ENCODE results near the gene SH3BP4. TPM values are rescaled to one million over a fixed set of nuclear protein-coding genes. Genes with fewer than 3 reads are reported as not detected.

Gene SH3BP4
- polyA plus RNA-seq, 4 donors, result 34.8 to 47.0 (median 44.1) TPM

DNA sequence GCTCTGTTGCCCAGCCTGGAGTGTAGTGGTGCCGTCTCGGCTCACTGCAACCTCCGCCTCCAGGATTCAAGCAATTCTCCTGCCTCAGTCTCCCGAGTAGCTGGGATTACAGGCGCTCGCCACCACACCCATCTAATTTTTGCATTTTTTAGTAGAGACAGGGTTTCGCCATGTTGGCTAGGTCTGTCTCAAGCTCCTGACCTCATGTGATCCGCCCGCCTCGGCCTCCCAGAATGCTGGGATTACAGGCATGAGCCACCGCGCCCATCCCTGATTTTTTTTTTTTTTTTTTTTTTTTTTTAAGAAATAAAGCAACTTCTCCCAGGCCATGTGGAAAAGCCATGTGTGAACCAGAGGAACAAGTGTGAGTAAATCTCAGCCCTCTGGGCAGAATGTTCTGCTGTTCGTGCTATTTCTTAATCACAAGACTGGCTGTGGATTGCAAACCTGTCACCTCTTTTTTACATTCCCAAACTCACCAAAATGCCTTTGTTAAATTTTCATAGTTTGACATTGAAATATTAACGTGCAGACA, 6.4 kb upstream of the SH3BP4 start:
- no peak for DNase-seq (ENCODE audit: low read depth in 4 of 4, low spot score in 2 of 4)

GRCh38 chr2:234947556-234947955, 4.3 kb upstream of the SH3BP4 start:
- DNase-seq (ENCODE audit: low read depth in 4 of 4, low spot score in 2 of 4), result no peak

GRCh38 chr2:234949762-234950434, 1.9 kb upstream of the SH3BP4 start:
- DNase-seq (ENCODE audit: low read depth in 4 of 4, low spot score in 2 of 4), result no peak

DNA sequence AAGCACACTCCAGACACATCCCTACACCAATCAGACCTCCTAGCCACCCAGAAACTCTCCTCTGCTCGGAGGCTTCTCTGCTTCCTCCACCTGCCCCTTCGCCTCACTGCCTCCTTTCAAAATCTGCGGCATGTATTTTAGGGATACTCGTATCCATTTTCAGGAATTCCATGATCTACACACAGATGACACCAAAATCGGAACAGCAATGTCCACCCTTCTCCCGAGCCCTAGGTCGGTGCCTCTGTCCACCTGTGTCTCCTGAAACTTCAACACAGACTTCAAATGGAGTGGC, 1.4 kb upstream of the SH3BP4 start:
- DNase-seq (ENCODE audit: low read depth in 4 of 4, low spot score in 2 of 4), result no peak

DNA sequence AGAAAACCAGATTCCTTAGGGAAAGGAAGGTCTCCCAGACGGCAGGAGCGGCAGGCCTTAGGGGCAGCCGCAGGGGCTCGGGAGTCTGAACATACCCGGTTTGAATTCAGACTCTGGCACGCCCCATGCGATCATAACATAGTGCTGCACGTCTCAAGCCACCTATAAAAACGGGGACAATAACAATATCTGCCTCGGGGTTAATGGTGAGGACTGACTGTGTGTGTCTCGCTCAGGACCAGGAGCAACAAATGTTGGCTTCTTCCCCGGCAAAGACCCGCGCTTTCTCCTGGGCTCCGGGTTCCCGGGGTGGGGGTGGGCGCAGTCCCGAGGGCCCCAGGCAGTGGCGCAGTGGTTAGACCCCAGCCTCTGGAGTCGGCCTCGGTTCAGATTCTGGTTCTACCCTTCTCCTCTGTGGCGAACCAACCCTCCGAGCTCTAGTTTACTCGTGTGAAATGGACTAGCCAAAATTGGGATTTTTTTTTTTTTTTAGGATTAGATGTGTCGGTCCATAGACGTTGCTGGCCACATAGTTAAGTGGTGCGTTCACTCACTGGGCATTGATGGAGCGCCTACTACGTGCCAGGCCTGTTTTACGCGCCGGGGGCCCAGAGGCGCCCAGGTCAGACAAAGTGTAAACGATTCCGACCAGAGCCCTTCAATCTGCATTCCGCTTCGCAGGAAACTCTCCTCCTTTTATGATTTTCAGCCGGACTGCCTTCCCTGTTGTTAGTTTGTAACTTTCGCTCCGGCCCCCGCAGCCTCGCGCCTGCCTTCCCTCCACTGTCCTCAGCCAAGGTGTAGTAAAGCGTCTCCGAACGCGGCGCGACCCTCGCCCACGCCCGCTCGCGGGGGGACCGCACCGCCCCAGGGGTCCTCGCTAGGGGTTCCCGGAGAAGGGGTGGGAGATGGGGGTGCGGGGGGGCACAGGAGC, 820 bp upstream of the SH3BP4 start:
- no peak for DNase-seq (ENCODE audit: low read depth in 4 of 4, low spot score in 2 of 4)

DNA sequence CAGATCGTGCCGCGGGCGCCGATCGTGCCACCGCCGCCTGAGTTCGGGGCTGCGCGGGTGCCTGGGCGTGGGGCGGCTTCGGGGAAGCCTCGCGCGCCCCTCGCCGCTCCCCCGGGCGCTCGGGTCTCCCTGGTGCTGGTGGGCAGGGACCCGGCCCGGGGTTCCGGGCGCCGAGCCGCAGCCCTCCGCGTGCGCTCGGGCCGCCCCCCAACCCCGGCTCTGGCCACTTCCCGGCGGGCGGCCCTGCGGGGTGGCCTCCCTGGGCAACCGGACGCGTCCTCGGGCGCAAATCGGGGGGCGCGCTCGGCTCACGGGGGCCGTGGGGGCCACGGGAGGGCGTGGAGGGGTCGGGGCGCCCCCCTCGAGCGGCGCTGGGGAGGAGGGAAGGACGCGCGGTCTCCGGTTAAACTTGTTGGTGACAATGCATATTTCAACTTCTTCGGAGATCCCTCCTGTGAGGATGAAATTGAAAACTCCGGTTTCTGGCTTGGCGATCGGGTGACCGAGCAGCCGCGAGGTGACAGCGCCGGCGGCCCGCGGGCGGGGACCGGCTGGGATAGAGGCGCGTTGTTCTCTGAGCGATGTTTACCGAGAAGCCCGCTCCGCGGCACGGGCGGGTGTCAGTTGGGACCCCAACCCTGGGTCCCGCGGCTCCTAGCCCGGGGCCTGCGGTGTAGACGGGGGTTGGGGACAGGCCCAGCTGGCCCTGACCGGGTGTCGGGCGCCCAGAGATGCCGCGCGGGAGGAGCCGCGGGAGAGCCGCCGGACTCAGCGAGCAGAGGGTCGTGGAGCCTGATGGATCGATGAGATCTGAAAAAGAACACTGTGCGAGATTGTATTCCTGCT, 676 bp downstream of the SH3BP4 start:
- no peak for DNase-seq (ENCODE audit: low read depth in 4 of 4, low spot score in 2 of 4)

DNA sequence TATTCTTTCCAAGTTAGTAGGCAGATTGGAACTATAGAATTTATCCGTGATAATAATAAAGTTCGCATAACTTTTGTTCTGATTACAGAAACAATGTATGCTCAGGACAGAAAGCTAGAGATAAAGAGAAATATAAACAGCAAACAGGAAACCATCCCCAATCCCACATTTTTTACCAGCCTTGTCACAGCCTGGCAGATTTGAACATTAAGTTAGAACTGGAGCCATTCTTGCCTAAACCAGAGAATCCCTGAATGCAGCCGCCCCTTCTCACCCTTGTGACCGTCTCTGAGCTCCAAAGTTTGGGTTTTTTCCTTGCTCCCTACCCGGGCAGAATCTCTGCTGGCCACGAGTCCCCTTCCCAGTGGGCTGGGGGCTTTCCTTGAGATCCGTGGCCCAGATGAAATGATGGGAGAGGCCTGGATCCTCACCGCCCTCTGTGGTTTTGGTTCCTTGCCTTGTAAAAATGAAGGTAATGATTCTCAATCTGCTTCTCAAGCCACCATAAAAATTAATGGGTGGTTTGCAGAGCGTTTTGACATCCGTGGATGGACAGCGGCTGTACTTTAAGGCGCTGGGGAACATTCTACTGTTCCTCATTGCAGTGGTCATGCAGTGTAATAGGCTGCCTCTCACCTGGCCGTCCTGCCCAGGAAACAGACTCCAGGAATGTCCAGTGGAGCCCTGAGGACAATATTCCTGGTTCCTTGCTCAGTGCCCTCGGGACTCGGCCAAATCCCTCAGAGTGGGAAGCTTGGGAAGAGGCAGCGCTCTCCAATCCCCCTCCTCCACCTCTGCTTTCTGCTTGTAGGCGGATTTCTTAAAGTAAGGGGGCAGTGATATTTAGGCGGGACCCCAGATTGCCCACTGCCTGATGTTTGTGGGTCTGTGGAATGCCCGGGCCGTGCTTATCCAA, 1.6 kb downstream of the SH3BP4 start:
- DNase-seq (ENCODE audit: low read depth in 4 of 4, low spot score in 2 of 4), result no peak

DNA sequence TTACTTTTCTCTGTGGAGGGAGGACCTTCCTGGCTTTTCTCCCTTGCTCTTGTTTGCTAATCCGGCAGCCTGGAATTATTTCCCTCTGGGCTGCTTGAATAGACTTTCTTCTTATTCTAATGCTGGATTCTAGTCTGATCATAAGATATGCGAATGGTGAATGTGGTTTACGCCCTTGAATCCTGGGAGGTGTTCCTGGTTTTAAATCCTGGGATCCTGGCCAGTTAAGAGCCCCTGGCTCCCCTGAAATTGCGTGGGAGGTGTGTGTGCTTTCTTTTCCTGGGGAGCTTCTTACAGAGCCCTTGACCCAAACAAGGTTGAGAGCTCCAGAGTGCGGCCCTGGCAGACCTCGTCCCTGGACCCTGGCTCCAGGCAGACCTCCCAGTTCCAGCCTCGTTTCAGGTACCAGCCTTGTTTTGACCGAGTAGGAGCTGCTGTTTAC, 2.8 kb downstream of the SH3BP4 start:
- no peak for DNase-seq (ENCODE audit: low read depth in 4 of 4, low spot score in 2 of 4)

GRCh38 chr2:234955091-234955591, 3.3 kb downstream of the SH3BP4 start:
- DNase-seq (ENCODE audit: low read depth in 4 of 4, low spot score in 2 of 4), result no peak

DNA sequence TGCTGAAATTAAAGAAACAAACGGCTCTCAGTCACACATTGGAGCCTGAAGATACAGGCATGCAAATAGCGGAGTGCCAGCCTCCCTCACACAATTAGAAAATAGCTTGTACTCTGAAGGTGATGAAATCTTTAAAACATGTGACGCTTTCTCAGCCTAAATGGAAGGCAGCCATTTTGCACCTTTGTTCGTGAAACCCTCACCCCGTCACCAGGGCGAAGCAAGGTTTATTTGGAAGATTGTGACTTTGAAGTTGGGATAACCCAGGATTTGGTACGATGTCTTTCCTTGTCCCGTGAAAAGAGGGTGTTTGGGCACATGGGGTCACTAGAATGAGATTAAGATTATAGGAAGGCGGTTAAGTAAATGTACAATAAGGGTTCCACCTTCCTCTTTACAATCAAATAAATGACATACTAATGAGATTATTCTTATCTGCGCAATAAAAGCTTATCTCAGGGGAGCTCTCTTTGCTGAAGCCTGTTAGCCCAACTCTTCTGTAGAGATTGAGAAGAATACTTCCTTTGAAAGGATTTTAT, 4.2 kb downstream of the SH3BP4 start:
- no peak for DNase-seq (ENCODE audit: low read depth in 4 of 4, low spot score in 2 of 4)

DNA sequence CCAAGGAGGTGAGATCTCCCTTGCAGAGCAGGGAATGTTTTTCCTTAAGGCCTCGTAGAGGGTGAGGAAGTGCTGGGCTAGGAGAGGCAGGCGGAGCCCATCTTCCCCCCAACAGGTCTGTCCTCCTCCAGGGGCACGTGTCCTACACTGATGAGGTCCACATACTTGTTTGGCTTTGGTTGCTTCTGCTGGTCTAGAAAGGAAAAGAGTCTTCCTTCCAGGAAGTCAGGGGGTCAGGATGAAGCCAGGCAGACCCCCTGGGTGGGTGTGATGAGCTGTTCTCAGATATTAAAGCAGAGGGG, 6.0 kb downstream of the SH3BP4 start:
- no peak for DNase-seq (ENCODE audit: low read depth in 4 of 4, low spot score in 2 of 4)

DNA sequence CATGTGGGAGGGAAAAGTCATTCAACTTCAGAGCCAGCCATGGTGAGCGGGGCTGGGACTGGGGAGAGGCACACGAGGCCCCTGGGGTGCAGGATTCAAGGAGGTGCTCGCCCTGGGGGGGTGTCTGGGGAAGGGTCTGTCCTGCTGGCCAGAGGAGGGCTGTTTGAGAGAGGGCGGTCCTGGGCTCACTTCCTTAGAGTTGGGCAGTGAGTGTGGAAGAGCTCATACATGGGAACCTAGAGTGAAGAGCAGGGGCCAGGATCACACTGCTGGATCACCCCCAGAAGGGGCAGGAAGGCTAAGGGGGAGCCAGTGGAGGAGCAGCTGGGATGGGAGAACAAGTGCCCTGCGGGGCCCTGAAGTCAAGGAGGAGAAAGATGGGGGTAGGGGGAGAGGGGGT, 6.5 kb downstream of the SH3BP4 start:
- DNase-seq (ENCODE audit: low read depth in 4 of 4, low spot score in 2 of 4), result no peak

DNA sequence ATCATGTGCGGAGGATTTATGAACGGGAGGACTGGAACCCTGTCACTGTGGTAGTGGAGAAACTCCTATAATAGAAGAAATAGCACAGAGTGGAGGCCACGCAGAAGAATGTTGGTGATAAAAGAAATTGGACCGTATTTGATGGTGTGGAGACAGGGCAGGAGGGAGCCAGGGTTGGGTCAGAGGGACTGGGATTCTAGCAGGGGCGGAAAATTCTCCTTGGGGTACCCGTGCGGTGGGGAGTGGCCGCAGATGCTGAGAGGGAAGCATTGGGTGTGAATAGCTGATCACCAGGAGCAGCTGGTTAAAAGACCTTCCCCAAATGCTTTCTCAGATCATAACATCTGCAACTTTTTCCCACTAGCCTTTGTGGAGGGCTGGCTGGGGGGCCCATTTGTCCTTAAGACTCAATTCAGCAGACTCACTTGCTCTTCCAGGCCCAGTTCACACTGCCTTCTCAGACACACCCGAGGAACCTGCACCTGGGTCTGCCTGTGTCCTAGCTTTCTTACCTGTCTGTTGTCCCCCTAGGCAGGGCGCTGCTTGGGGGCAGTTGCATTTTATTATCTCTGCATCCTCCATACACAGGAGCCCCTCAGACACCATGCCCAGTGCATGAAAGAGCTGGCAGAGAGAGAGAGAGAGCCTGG, 7.1 kb downstream of the SH3BP4 start:
- DNase-seq (ENCODE audit: low read depth in 4 of 4, low spot score in 2 of 4), result no peak

DNA sequence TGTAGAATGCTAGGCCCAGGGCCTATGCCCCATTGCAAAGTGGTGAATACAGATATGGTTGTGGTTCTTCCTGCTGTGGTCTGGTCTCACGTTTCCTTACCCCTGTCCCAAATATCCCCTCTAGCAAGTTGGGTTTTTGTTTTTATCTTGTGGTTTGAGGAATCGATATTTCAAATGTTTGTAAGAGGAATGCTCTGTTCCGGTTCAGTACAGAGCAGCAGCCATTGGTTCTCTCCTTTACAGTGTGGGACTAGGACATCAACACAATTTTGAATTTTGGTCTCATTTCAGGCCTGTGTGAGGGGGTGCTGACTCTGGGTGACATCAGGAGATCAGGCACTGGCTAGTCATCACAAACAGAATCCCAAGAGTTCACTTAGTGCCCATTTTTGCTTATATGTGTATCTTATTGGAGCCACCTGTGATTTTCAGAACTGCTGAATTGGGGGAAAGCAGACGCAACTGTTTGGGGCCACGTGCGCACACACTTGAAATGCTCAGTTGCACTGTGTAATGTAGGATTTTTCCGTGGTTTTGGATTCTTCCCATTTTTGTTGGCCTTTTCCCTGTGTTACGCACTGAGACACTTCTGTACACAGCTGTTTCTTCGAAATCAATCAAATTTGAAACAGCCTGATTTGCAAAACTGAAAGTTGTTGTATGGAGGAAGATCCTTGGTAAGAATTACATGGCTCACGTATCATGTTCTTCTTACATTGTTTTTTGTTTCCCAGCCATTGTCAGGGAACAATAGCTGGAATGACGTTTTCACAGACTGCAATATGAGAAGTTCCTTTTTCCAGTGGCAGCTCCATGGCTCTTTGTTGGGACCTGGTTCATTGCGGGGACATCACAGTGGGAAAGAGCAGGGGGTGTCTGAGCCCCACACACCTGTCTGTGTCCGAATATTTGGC, 8.6 kb downstream of the SH3BP4 start:
- no peak for DNase-seq (ENCODE audit: low read depth in 4 of 4, low spot score in 2 of 4)

GRCh38 chr2:234961784-234962183, 10.0 kb downstream of the SH3BP4 start:
- no peak for DNase-seq (ENCODE audit: low read depth in 4 of 4, low spot score in 2 of 4)

DNA sequence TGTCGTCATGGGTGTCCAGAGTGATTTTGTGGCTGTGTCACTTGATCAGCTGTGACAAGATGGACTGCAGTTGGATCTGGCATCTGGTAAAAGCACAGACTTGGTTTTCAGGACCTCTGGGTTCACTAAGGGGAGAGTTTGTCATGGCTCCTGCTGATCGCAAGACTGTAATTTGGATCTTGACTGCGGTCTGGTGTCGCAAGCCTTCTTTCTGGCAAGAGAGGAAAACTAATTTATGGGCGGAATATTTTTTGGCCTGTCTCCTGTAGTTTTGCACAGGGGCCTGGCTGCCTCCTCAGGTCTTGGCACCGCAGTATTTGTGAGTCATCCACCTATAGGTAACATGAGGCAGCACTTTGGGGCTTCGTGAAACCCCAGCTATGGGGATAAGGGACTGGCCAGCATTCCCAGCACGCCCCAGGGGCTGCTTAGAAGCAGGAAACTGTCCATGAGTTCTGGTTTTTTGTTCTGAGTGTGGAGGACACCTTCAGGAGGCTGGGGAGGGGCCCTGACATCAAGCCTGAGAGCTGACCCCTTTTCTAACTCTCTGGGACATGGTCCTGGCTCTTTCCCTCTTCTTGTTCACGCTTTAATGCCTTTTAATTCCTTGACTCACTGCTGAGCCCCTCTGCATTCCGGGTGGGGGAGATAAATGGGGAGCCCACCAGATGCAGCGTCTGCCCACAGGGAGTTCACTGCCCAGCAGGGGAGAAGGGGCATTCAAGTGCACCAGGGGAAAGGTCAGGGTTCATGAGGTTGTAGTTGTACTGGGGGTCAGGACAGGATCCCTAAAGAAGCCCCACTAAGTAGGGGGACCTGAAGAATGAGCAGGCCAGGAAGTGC, 12.2 kb downstream of the SH3BP4 start:
- DNase-seq (ENCODE audit: low read depth in 4 of 4, low spot score in 2 of 4), result no peak

Data from left renal cortex interstitium (tissue), 4 donors.